Mesenchymal stem cell (in vitro differentiated cells and primary cell): ENCODE results near the gene LRP1.

Source experiments
- DNase-seq: peaks from one replicate; pipeline ENCODE4 v3.0.0-alpha.2; 2013
- H2AFZ ChIP-seq: one replicate; pipeline ENCODE4 v1.6.1; 2013; ENCODE audit warnings: low read depth, mild to moderate bottlenecking, control low read depth, inconsistent platforms, low read length, moderate library complexity
- H2AK5ac ChIP-seq: 2 replicates; pipeline ENCODE4 v1.6.1; 2013; ENCODE audit warnings: low read length, moderate library complexity, mild to moderate bottlenecking, inconsistent platforms; ENCODE audit not compliant: severe bottlenecking
- H2BK120ac ChIP-seq: one replicate; pipeline ENCODE4 v1.6.1; 2013; ENCODE audit warnings: low read depth, mild to moderate bottlenecking, inconsistent platforms, low read length, moderate library complexity
- H2BK12ac ChIP-seq, 2 experiments: one replicate each; pipeline ENCODE4 v1.6.1; 2013; ENCODE audit warnings: inconsistent platforms in 2 of 2, low read length in 2 of 2, mild to moderate bottlenecking in 2 of 2, moderate library complexity in 2 of 2, control low read depth in 1 of 2
- H2BK15ac ChIP-seq: one replicate; pipeline ENCODE4 v1.6.1; 2013; ENCODE audit warnings: mild to moderate bottlenecking, low read depth, inconsistent platforms; ENCODE audit not compliant: poor library complexity, severe bottlenecking
- H2BK5ac ChIP-seq: 2 replicates; pipeline ENCODE4 v1.6.1; 2013; ENCODE audit warnings: low read depth, mild to moderate bottlenecking, low read length, control low read depth, inconsistent platforms; ENCODE audit not compliant: poor library complexity, severe bottlenecking
- H3K14ac ChIP-seq, 2 experiments: one replicate each; pipeline ENCODE4 v1.6.1; 2013; ENCODE audit warnings: inconsistent platforms in 2 of 2, low read length in 2 of 2, control low read depth in 1 of 2, mild to moderate bottlenecking in 1 of 2, moderate library complexity in 1 of 2
- H3K18ac ChIP-seq, 2 experiments: one replicate each; pipeline ENCODE4 v1.6.1; 2013; ENCODE audit warnings: inconsistent platforms in 2 of 2, low read length in 2 of 2, control low read depth in 1 of 2, low read depth in 1 of 2, mild to moderate bottlenecking in 1 of 2
- H3K23ac ChIP-seq, 2 experiments: one replicate each; pipeline ENCODE4 v1.6.1; 2013; ENCODE audit warnings: inconsistent platforms in 2 of 2, low read length in 2 of 2, mild to moderate bottlenecking in 2 of 2, moderate library complexity in 2 of 2, control low read depth in 1 of 2
- H3K27ac ChIP-seq: 2 replicates; pipeline ENCODE4 v1.5.1; 2013; ENCODE audit warnings: mild to moderate bottlenecking, moderate library complexity, low read length, control low read depth, inconsistent platforms; ENCODE audit not compliant: poor library complexity, severe bottlenecking
- H3K27me3 ChIP-seq, 2 experiments: 2 replicates each; pipeline versions ENCODE4 v1.6.1 to v1.7.0; 2013; ENCODE audit warnings: low read length in 2 of 2, mild to moderate bottlenecking in 2 of 2, moderate library complexity in 2 of 2, control low read depth in 1 of 2, inconsistent platforms in 1 of 2; ENCODE audit not compliant: control insufficient read depth in 1 of 2, insufficient read depth in 1 of 2
- H3K36me3 ChIP-seq, 2 experiments: 2 replicates each; pipeline versions ENCODE4 v1.6.1 to v1.7.0; 2013; ENCODE audit warnings: low read length in 2 of 2, control low read depth in 1 of 2, inconsistent platforms in 1 of 2, low read depth in 1 of 2, mild to moderate bottlenecking in 1 of 2; ENCODE audit not compliant: insufficient read depth in 2 of 2, control insufficient read depth in 1 of 2
- H3K4ac ChIP-seq, 2 experiments: one replicate each; pipeline ENCODE4 v1.6.1; 2013; ENCODE audit warnings: inconsistent platforms in 2 of 2, low read length in 2 of 2, mild to moderate bottlenecking in 2 of 2, moderate library complexity in 2 of 2, control low read depth in 1 of 2, low read depth in 1 of 2
- H3K4me1 ChIP-seq: 2 replicates; pipeline ENCODE4 v1.6.1; 2013; ENCODE audit warnings: low read depth, low read length, control low read depth; ENCODE audit not compliant: control insufficient read depth, insufficient read depth
- H3K4me2 ChIP-seq: 2 replicates; pipeline ENCODE4 v1.6.1; 2013; ENCODE audit warnings: low read length, mild to moderate bottlenecking, inconsistent platforms; ENCODE audit not compliant: poor library complexity, severe bottlenecking
- H3K4me3 ChIP-seq, 2 experiments: 2 replicates each; pipeline versions ENCODE4 v1.5.1 to v1.7.0; 2013; ENCODE audit warnings: low read length in 2 of 2, mild to moderate bottlenecking in 2 of 2, control low read depth in 1 of 2, low read depth in 1 of 2; ENCODE audit not compliant: insufficient read depth in 1 of 2
- H3K79me1 ChIP-seq: replicated peaks from 2 replicates; pipeline ENCODE4 v1.6.1; 2013; ENCODE audit warnings: mild to moderate bottlenecking, control low read depth, low read length, inconsistent platforms; ENCODE audit not compliant: poor library complexity, severe bottlenecking
- H3K9ac ChIP-seq: 2 replicates; pipeline ENCODE4 v1.7.0; 2013; ENCODE audit warnings: mild to moderate bottlenecking, low read length, moderate library complexity
- H3K9me3 ChIP-seq: 2 replicates; pipeline ENCODE4 v1.7.0; 2013; ENCODE audit warnings: mild to moderate bottlenecking, low read length; ENCODE audit not compliant: control insufficient read depth
- H4K8ac ChIP-seq: one replicate; pipeline ENCODE4 v1.6.1; 2013; ENCODE audit warnings: inconsistent platforms, mild to moderate bottlenecking, low read length, moderate library complexity
- H4K91ac ChIP-seq: one replicate; pipeline ENCODE4 v1.6.1; 2013; ENCODE audit warnings: mild to moderate bottlenecking, low read length, inconsistent platforms
- WGBS: methylation state at CpG from one replicate; pipeline ENCODE4 v1.1.7; 2013; ENCODE audit warnings: mixed read lengths; 5-methylcytosine and 5-hydroxymethylcytosine counted together

Gene LRP1

GRCh38 chr12:57209916-57210315 lies 81.6 kb downstream of the LRP1 start:
- peaks cover 85 to 88% of the 10 kb centered on the region in 2 experiments for H3K36me3 ChIP-seq
- WGBS = 94% methylated on average over 8 of the region's 8 CpGs
- H3K9ac ChIP-seq = no peak overlapping the region
- H3K79me1 ChIP-seq = no peaks in the 10 kb centered on the region
- H2AK5ac ChIP-seq = no peak overlapping the region
- H3K4me1 ChIP-seq = peaks cover 16% of the 10 kb centered on the region
- H2AFZ ChIP-seq = no peak overlapping the region
- DNase-seq = no peak
- H3K23ac ChIP-seq = no peak overlapping the region
- no peak overlapping the region for H2BK120ac ChIP-seq
- H3K4ac ChIP-seq = no peak overlapping the region
- H3K18ac ChIP-seq = no peak overlapping the region
- H2BK5ac ChIP-seq = no peak overlapping the region
- H2BK12ac ChIP-seq = no peak overlapping the region
- H4K8ac ChIP-seq = no peak overlapping the region
- no peak overlapping the region for H3K27ac ChIP-seq
- no peaks in the 10 kb centered on the region for H3K9me3 ChIP-seq
- no peak overlapping the region for H3K4me3 ChIP-seq
- H3K14ac ChIP-seq = no peak overlapping the region
- peaks cover 0 to 5% of the 10 kb centered on the region in 2 experiments for H3K27me3 ChIP-seq
- H4K91ac ChIP-seq = no peak overlapping the region
- H2BK15ac ChIP-seq = no peak overlapping the region
- H3K4me2 ChIP-seq = no peak overlapping the region

- no peak overlapping the region for H2BK5ac ChIP-seq
- no peak overlapping the region for H2BK12ac ChIP-seq
- H2BK15ac ChIP-seq = no peak overlapping the region
- peaks cover 0 to 10% of the 10 kb centered on the region in 2 experiments for H3K27me3 ChIP-seq
- no peak overlapping the region for H3K18ac ChIP-seq
- no peak overlapping the region for H2AFZ ChIP-seq
- no peak overlapping the region for H3K4me2 ChIP-seq
- H4K8ac ChIP-seq = no peak overlapping the region
- no peaks in the 10 kb centered on the region for H3K9me3 ChIP-seq
- no peak overlapping the region for H2AK5ac ChIP-seq
- peaks cover 16% of the 10 kb centered on the region for H3K4me1 ChIP-seq
- H3K14ac ChIP-seq = no peak overlapping the region
- 97% methylated on average over 15 of the region's 15 CpGs for WGBS
- no peak overlapping the region for H2BK120ac ChIP-seq
- no peak overlapping the region for H3K23ac ChIP-seq
- no peak for DNase-seq
- no peaks in the 10 kb centered on the region for H3K79me1 ChIP-seq
- no peak overlapping the region for H3K27ac ChIP-seq
- H3K4me3 ChIP-seq = no peak overlapping the region
- H3K9ac ChIP-seq = no peak overlapping the region
- H3K36me3 ChIP-seq = peaks cover 79 to 82% of the 10 kb centered on the region in 2 experiments
- no peak overlapping the region for H3K4ac ChIP-seq
- H4K91ac ChIP-seq = no peak overlapping the region
Observed at GRCh38 chr12:57210461-57210860, 82.2 kb downstream of the LRP1 start.

DNA sequence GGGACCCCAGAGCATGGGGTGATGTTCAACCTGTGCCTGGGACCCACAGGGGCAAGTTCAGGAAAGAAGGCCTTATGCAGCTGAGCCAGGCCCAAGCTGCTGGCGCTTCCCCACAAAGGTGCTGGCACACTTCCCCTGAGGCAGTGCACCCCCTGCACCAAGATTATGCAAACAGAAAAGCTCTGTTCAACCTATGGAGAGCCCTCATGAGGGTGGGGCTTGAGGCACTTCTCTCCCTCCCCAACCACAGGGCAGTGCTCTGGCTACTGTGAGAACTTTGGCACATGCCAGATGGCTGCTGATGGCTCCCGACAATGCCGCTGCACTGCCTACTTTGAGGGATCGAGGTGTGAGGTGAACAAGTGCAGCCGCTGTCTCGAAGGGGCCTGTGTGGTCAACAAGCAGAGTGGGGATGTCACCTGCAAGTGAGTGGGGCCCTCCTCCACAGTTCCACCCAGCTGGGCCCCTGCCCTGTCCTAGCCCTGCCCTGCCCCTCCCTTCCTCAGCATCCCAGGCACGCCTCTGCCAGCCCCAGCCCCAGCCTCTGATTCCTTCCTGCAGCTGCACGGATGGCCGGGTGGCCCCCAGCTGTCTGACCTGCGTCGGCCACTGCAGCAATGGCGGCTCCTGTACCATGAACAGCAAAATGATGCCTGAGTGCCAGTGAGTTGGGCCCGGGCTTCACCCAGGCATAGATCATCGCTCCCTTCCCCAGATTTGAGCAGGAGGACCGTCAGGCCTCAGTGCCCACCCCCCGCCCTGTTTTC lies 82.8 kb downstream of the LRP1 start:
- Histone ChIP-seq H3K4ac (no peak overlapping the region), H3K4me1 (peaks cover 23% of the 10 kb centered on the region), H2AFZ (no peak overlapping the region), H3K9ac (no peak overlapping the region), H3K27me3 (peaks cover 0 to 17% of the 10 kb centered on the region in 2 experiments), H3K36me3 (peaks cover 73 to 76% of the 10 kb centered on the region in 2 experiments), H2BK15ac (no peak overlapping the region), H4K91ac (no peak overlapping the region), H3K79me1 (no peaks in the 10 kb centered on the region), H2BK120ac (no peak overlapping the region), H3K27ac (no peak overlapping the region), H3K14ac (no peak overlapping the region), H4K8ac (no peak overlapping the region), H3K9me3 (no peaks in the 10 kb centered on the region), H3K4me2 (no peak overlapping the region), H3K18ac (no peak overlapping the region), H2BK5ac (no peak overlapping the region), H2AK5ac (no peak overlapping the region), H3K23ac (no peak overlapping the region), H2BK12ac (no peak overlapping the region), H3K4me3 (no peak overlapping the region)
- WGBS = 92% methylated on average over 16 of the region's 16 CpGs
- no peak for DNase-seq

- no peak overlapping the region for H3K23ac ChIP-seq
- no peak overlapping the region for H2BK15ac ChIP-seq
- no peak overlapping the region for H2AK5ac ChIP-seq
- no peaks in the 10 kb centered on the region for H3K9me3 ChIP-seq
- H3K27me3 ChIP-seq = peaks cover 0 to 20% of the 10 kb centered on the region in 2 experiments
- no peak overlapping the region for H3K9ac ChIP-seq
- H2BK12ac ChIP-seq = no peak overlapping the region
- H2BK5ac ChIP-seq = no peak overlapping the region
- H3K4me1 ChIP-seq = peaks cover 31% of the 10 kb centered on the region
- no peak overlapping the region for H3K4ac ChIP-seq
- WGBS = 93% methylated on average over 27 of the region's 27 CpGs
- peaks cover 66 to 69% of the 10 kb centered on the region in 2 experiments for H3K36me3 ChIP-seq
- no peaks in the 10 kb centered on the region for H3K79me1 ChIP-seq
- no peak overlapping the region for H3K14ac ChIP-seq
- no peak overlapping the region for H3K4me3 ChIP-seq
- no peak overlapping the region for H3K18ac ChIP-seq
- DNase-seq = no peak
- no peak overlapping the region for H3K27ac ChIP-seq
- no peak overlapping the region for H4K91ac ChIP-seq
- H3K4me2 ChIP-seq = no peak overlapping the region
- H4K8ac ChIP-seq = no peak overlapping the region
- H2BK120ac ChIP-seq = no peak overlapping the region
- H2AFZ ChIP-seq = no peak overlapping the region
Observed at GRCh38 chr12:57211791-57212700, 83.8 kb downstream of the LRP1 start.
